Rectal smooth muscle tissue (tissue), 1 donor: Measurements from ENCODE around the gene DACT3.

ENCODE experiments used
- H3K27ac ChIP-seq: one replicate; pipeline ENCODE4 v1.7.0; 2013; ENCODE audit warnings: low read depth, low read length, inconsistent platforms
- H3K27me3 ChIP-seq: one replicate; pipeline ENCODE4 v1.7.0; 2013; ENCODE audit warnings: low read length; ENCODE audit not compliant: control insufficient read depth, insufficient read depth
- H3K36me3 ChIP-seq: one replicate; pipeline ENCODE4 v1.7.0; 2013; ENCODE audit warnings: low read length; ENCODE audit not compliant: control insufficient read depth, insufficient read depth
- H3K4me1 ChIP-seq: one replicate; pipeline ENCODE4 v1.7.0; 2013; ENCODE audit warnings: low read length; ENCODE audit not compliant: control insufficient read depth, insufficient read depth
- H3K4me3 ChIP-seq: one replicate; pipeline ENCODE4 v1.7.0; 2013; ENCODE audit warnings: low read length
- H3K9ac ChIP-seq: one replicate; pipeline ENCODE4 v1.7.0; 2013; ENCODE audit warnings: low read length

Gene DACT3

DNA sequence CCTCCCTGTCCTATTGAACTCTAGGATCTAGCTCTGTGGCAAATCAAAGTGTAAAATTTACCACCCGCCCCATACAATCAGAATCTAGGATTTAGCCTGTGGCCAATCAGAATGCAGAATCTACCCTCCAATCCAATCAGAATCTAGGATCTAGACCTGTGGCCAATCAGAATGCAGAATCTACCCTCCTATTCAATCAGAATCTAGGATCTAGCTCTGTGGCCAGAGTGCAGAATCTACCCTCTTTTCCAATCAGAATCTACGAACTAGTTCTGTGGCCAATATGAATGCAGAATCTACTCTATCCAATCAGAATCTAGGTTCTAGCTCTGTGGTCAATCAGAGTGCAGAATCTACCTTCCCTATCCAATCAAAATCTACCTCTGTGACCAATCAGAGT, 30.1 kb upstream of the DACT3 start:
- peaks cover 63% of the 10 kb centered on the region for H3K36me3 ChIP-seq
- no peaks in the 10 kb centered on the region for H3K4me1 ChIP-seq
- no peak overlapping the region for H3K9ac ChIP-seq
- no peak overlapping the region for H3K27ac ChIP-seq
- no peak overlapping the region for H3K4me3 ChIP-seq
- no peaks in the 10 kb centered on the region for H3K27me3 ChIP-seq

DNA sequence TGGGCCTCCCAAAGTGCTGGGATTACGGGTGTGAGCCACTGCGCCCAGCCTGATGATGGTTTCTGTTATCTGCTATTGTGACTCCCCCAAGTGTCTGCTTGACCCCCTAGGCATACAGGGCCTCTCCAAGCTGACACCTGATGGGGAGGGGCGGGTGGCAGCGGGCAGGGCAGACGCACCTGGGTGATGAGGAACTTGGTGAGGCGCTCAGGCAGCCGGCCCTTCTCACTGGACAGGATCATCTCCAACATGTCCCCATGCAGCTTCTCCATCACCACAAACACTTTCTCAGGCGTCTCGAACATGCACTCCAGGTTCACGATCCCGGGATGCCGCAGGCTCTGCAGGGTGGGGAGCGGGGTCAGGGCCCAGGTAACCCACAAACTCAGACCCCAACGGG, 28.4 kb upstream of the DACT3 start:
- H3K27ac ChIP-seq, result no peak overlapping the region
- H3K9ac ChIP-seq, result no peak overlapping the region
- peaks cover 61% of the 10 kb centered on the region for H3K36me3 ChIP-seq
- H3K4me3 ChIP-seq, result no peak overlapping the region
- no peaks in the 10 kb centered on the region for H3K4me1 ChIP-seq
- no peaks in the 10 kb centered on the region for H3K27me3 ChIP-seq

DNA sequence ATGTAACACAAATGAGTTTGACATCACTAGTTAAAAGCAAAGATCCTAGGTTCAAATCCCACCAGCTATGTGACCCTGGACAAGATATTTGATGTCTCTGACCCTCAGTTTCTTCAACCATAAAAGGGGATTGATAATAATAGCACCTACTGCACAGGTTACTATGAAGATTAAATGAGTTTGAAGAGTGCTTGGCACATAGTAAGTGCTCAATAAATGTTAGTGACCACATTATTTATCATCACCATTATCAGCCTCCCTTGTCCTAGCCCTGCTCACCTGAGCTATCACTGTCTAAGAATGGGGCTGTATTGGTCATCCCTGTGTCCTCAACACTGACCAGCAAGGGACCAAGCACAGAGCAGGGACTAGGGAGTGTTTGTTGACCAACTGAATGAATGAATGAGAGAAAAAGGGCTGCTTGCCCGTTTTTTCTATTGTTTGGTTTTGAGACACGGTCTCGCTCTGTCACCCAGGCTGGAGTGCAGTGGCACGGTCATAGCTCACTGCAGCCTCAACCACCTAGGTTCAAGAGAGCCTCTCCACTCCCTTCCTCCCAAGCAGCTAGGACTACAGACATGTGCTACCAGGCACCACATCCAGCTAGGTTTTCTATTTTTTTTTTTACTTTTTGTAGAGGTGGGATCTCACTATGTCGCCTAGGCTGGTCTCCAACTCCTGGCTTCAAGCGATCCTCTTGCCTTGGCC, 26.6 kb upstream of the DACT3 start:
- no peak overlapping the region for H3K27ac ChIP-seq
- no peak overlapping the region for H3K4me3 ChIP-seq
- no peak overlapping the region for H3K9ac ChIP-seq
- no peaks in the 10 kb centered on the region for H3K4me1 ChIP-seq
- H3K27me3 ChIP-seq, result no peaks in the 10 kb centered on the region
- peaks cover 52% of the 10 kb centered on the region for H3K36me3 ChIP-seq

- no peak overlapping the region for H3K27ac ChIP-seq
- peaks cover 32% of the 10 kb centered on the region for H3K36me3 ChIP-seq
- H3K9ac ChIP-seq, result no peak overlapping the region
- H3K4me1 ChIP-seq, result no peaks in the 10 kb centered on the region
- no peak overlapping the region for H3K4me3 ChIP-seq
- H3K27me3 ChIP-seq, result no peaks in the 10 kb centered on the region
Measured at GRCh38 chr19:46685189-46685588, 24.2 kb upstream of the DACT3 start.

DNA sequence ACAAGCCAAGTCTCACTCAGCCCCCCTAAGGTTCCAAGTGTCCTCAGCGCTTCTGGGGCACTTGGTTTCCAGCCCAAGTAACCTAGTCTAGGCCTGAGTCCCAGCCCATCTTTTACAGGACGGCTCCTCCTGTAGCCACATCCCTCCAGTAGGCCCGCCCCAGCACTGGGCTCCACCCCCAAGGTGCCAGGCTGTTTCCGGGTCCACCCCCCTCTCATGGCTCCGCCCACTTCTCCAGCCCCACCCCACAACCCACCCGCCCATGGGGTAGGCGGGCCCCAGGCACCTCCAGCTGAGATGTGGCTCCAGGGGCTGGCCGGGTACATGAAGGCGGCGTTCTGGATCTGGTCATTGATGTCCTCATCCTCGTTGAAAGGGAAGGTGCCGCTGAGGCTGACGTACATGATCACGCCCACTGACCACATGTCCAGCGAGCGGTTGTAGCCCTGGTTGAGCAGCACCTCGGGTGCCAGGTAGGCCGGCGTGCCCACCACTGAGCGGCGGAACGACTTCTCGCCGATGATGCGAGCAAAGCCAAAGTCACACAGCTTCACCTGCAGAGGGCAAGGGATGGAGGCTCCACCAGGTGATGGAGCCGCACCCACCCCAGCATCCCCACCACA, 17.2 kb upstream of the DACT3 start:
- H3K4me3 ChIP-seq, result no peak overlapping the region
- H3K27me3 ChIP-seq, result no peaks in the 10 kb centered on the region
- H3K9ac ChIP-seq, result no peak overlapping the region
- H3K36me3 ChIP-seq, result peaks cover 30% of the 10 kb centered on the region
- no peaks in the 10 kb centered on the region for H3K4me1 ChIP-seq
- no peak overlapping the region for H3K27ac ChIP-seq

DNA sequence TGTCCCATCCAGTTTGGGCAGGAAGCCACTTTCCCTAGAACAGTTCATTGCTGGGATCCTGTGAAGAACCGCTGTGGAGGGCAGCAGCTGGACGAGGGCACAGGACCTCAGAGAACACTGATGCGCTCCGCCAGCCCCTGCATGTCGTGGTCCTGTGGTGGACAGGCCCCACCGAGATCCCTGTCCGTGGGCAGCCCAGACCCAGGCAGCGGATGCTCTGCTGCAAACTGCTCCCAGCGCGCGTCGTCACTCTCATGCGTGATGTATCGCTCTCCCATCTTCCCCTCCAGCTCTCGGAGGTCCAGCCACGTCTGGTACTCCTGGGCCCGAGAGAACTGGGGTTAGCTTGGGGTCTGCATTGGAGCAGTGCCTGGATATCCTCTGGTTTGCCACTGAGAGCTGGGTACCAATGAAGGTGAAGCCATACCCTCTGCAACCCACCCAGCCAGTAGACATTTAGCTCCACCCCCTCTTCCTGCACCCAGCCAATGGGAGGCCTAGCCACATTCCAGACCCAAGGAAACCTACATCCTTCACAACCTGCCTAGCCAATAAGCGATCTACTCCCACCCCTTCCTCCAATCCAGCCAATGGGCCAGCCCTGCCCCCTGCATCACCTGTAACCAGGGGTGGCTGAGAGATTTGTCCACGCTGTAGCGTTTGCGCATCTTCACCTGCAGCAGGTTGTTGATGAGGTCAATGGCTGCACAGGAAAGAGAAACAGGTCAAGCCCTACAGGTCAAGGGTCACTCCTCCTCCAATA, 13.6 kb upstream of the DACT3 start:
- peaks cover 24% of the 10 kb centered on the region for H3K36me3 ChIP-seq
- no peaks in the 10 kb centered on the region for H3K4me1 ChIP-seq
- H3K27ac ChIP-seq, result no peak overlapping the region

GRCh38 chr19:46670813-46671212, 9.8 kb upstream of the DACT3 start:
- H3K36me3 ChIP-seq, result peaks cover 16% of the 10 kb centered on the region
- no peaks in the 10 kb centered on the region for H3K4me1 ChIP-seq
- no peak overlapping the region for H3K27ac ChIP-seq
- H3K4me3 ChIP-seq, result no peak overlapping the region
- H3K27me3 ChIP-seq, result no peaks in the 10 kb centered on the region
- H3K9ac ChIP-seq, result no peak overlapping the region

More for the DNA sequence above, 13.6 kb upstream of the DACT3 start:
- Histone ChIP-seq H3K9ac (no peak overlapping the region), H3K4me3 (no peak overlapping the region), H3K27me3 (no peaks in the 10 kb centered on the region)

DNA sequence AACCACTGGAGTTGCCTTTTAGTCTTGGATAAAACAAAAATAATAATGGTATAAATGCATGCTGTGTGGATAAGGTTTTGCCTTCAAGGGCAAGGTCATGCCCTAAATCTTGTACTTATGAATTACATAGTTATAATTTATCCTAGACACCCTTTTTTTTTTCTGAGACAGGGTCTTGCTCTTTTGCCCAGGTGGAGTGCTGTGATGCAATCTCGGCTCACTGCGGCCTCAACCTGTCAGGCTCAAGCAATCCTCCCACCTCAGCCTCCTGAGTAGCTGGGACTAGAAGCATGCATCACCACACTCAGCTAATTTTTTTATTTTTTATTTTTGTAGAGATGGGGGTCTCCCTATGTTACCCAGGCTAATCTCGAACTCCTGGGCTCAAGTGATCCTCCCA, 7.7 kb upstream of the DACT3 start:
- H3K36me3 ChIP-seq, result no peaks in the 10 kb centered on the region
- H3K4me3 ChIP-seq, result no peak overlapping the region
- H3K9ac ChIP-seq, result no peak overlapping the region
- no peaks in the 10 kb centered on the region for H3K27me3 ChIP-seq
- no peaks in the 10 kb centered on the region for H3K4me1 ChIP-seq
- no peak overlapping the region for H3K27ac ChIP-seq

GRCh38 chr19:46665072-46665471, 4.1 kb upstream of the DACT3 start:
- peaks cover 5% of the 10 kb centered on the region for H3K4me1 ChIP-seq

GRCh38 chr19:46661735-46662592, 982 bp upstream of the DACT3 start:
- Histone ChIP-seq H3K27ac (peak overlapping the region; percentile 66), H3K9ac (no peak overlapping the region), H3K4me3 (peak overlapping the region; percentile 55), H3K4me1 (peaks cover 5% of the 10 kb centered on the region), H3K27me3 (peaks cover 3% of the 10 kb centered on the region), H3K36me3 (no peaks in the 10 kb centered on the region)

More at GRCh38 chr19:46665072-46665471, 4.1 kb upstream of the DACT3 start:
- Histone ChIP-seq H3K9ac (no peak overlapping the region), H3K27me3 (no peaks in the 10 kb centered on the region), H3K4me3 (no peak overlapping the region), H3K36me3 (no peaks in the 10 kb centered on the region), H3K27ac (no peak overlapping the region)

DNA sequence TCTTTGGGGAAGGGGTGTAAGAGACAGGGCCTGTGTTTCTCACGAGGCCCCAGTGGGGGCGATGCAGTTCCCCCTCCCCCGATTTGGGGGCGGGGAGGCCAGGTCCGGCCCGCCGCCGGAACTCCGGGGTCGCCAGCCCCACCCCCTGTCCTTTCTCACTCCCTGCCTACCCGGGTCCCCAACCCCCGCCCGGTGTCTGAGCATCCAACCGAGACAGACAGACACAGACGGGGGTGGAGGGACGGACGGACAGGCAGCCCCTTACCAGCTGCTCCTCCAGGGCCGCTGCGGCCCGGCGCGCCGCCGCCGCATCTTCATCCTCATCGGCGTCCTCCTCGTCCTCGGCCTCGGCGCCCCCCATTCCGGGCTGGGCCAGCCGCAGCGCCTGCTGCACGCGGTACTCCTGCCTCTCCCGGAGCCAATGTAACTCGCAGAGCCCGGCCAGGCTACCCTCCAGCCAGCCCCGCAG, 397 bp downstream of the DACT3 start:
- Histone ChIP-seq H3K4me1 (peaks cover 5% of the 10 kb centered on the region), H3K4me3 (peak overlapping the region; percentile 80), H3K27me3 (peaks cover 3% of the 10 kb centered on the region), H3K36me3 (no peaks in the 10 kb centered on the region), H3K9ac (peak overlapping the region; percentile 21), H3K27ac (peak overlapping the region; percentile 84)
